Left cardiac atrium (tissue), 4 donors: ENCODE results near the gene CEP63. TPM values are rescaled to one million over a fixed set of nuclear protein-coding genes. Genes with fewer than 3 reads are reported as not detected.
"Not testable (repeated sequence)": the region's sequence is repeated elsewhere in the genome, so short reads cannot be mapped to it uniquely, and the experiment has no call there.

ENCODE experiments used
- ATAC-seq, 2 donors: fragments of 200-7000 bp; cut with Tn5 transposase; one replicate each; pipeline ENCODE4 v1.9.1; 2020; ENCODE audit warnings: mild to moderate bottlenecking in 2 of 2, moderate library complexity in 2 of 2
- DNase-seq: peaks from one replicate; pipeline ENCODE4 v3.0.0-alpha.2; 2020
- intact Hi-C, 2 donors: fragments of 100-400 bp; cut with DNase I; formaldehyde crosslinking; loops; one replicate each; pipeline versions ENCODE4 v1.14.1 to v1.15.1; 2022 to 2023
- total RNA-seq, 2 donors: library from RNA; stranded (reverse); fragmentation: NEBNext Ultra II Directional; extraction: Animal tissue kit (Norgen Biotek cat#: 25700); gene quantifications; one replicate each; pipeline ENCODE4 v1.2.1, GENCODE V29; 2021
- donor health status: DM: no; HTN: yes; CAD: no.
- donor health status: DM: no; HTN: yes; CAD: no; lungs with severe emphysema.
- donor health status: DM: yes; HTN: yes; CAD: no.
- donor health status: Dilated cardiomyopathy.

Gene CEP63
- total RNA-seq, 2 donors from 2014 or later, result 30.2 to 31.7 TPM

DNA sequence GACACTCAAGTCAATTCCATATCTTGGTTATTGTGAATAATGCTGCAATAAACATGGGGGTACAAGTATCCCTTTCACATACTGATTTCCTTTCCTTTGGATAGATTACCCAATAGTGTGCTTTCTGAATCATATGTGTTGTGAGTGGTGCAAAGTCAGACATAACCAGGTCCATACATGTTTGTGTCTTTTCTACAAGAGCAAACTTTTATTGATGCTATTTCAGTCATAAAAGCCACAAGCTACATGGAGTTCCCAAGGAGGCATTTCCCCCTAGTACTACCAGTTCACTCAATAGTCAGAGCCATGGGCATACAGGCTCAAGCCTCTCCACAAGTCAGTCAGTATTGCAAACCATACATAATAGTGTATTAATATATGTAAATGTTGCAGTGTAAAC is 10.1 kb downstream of the CEP63 start:
- intact Hi-C loops, result no loop called here
- no peak for DNase-seq
- peak in 1 of 2 donors; percentile 38 for ATAC-seq

GRCh38 chr3:134496471-134497071 is 10.7 kb downstream of the CEP63 start:
- intact Hi-C loops, result no loop called here
- ATAC-seq (peak in 1 of 2 donors; percentile 52), DNase-seq (no peak)

DNA sequence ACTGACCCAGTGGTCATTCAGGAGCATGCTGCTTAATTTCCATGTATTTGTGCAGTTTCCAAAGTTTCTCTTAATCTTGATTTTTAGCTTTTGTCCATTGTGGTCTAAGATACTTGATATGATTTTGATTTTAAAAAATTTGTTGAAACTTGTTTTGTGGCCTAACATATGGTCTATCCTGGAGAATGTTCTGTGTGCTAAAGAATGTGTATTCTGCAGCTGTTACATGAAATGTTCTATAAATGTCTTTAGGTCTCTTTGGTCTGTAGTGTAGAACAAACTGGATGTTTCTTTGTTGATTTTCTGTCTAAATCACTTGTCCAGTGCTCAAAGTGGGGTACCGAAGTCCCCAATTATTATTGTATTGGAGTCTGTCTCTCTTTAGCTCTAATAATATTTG is 17.4 kb downstream of the CEP63 start:
- intact Hi-C loops, result no loop called here
- ATAC-seq (no peak), DNase-seq (no peak)

- no peak for DNase-seq
- no peak for ATAC-seq
- intact Hi-C loops, result no loop called here
Observed at GRCh38 chr3:134504132-134504531, 18.3 kb downstream of the CEP63 start.

DNA sequence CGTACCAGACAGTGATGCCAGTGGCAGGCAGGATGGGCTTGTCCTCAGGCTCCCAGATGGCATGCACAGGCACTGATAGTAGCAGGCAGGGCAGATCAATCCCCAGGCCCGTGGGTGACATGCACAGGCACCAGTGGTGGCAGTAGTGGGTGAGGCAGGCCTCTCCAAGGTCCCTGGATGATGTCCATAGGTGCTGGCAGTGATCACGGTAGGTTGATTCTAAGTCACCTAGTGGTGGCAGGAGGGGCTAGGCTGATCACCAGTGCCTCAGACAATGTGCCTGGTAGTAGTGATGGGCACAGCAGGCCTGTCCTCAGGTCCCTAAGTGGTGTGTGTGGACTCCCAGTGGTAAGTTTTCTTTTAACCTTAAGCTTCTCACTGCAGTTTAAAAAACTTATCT is 19.6 kb downstream of the CEP63 start:
- DNase-seq, result no peak
- intact Hi-C loops, result no loop called here
- ATAC-seq, result no peak

- DNase-seq, result no peak
- intact Hi-C loops, result no loop called here
- no peak for ATAC-seq
Observed at GRCh38 chr3:134511500-134511899, 25.6 kb downstream of the CEP63 start.

GRCh38 chr3:134516905-134517304 is 31.0 kb downstream of the CEP63 start:
- ATAC-seq (peak; percentile 19 to 21), DNase-seq (no peak)
- intact Hi-C loops, result no loop called here

DNA sequence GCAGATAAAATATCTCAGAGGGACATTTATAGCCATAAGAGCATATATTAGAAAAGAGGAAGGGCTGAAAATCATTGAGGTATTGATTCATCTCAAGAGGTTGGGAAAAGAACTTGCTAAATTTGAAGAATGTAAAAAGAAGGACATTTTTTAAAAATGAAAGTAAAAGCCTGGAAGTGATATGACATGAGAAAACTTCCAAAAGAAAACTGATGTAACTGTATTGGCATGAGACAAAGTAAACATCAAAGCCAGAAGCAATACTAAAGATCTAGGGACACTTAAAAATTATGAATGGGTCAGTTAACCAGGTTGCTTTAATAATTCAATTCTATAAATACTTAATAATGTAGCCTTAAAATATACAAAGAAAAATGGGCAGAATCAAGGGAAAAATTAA is 31.9 kb downstream of the CEP63 start:
- no peak for ATAC-seq
- DNase-seq, result no peak
- intact Hi-C loops, result no loop called here

GRCh38 chr3:134522541-134522940 is 36.7 kb downstream of the CEP63 start:
- ATAC-seq (no peak), DNase-seq (no peak)
- intact Hi-C loops, result no loop called here

DNA sequence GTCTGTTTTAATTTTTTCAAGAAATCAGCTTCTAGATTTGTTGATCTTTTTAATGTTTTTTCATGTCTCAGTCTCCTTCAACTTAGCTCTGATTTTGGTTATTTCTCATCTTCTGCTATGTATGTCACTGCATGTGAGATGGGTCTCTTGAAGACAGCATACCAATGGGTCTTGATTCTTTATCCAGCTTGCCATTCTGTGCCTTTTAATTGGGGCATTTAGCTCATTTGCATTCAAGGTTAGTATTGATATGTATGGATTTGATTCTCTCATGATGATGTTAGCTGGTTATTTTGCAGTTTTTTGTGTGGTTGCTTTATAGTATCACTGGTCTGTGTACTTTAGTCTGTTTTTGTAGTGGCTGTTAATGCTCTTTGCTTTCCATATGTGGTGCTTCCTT is 39.4 kb downstream of the CEP63 start:
- intact Hi-C loops, result no loop called here
- no peak for ATAC-seq

DNA sequence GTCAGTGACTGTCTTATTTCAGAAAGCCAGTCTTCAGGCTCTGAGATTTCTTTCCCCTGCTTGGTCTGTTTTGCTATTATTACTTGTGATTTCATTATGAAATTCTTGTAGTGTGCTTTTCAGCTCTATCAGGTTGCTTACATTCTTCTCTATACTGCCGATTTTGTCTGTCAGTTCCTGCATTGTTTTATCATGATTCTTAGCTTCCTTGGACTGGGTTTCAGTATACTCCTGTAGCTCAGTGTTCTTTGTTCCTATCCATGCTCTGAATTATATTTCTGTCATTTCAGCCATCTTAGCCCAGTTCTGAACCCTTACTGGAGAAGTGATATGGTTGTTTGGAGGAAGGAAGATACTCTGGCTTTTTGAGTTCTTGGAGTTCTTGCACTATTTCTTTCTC is 40.5 kb downstream of the CEP63 start:
- ATAC-seq, result no peak
- no peak for DNase-seq
- intact Hi-C loops, result no loop called here

More for the DNA sequence above, 39.4 kb downstream of the CEP63 start:
- no peak for DNase-seq

DNA sequence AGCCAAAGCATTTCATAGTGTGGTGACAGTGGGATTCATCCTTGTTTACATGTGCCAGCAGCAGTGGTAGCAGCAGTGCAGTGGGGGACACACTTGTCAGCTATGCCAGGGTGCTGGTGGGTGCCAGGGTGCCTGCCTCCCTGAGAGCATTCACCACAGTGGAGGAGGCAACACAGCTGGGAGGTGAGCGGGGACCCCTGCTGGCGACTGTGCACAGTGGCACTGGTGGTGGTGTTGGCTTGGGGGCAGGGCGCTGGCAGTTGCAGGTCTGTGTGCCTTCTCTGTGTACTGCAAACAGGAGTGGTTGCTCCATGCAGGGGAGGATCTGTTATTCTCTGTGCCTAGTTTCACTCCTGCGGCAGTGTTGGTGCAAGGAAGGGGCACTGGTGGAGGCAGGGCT is 41.2 kb downstream of the CEP63 start:
- no peak for DNase-seq
- intact Hi-C loops, result no loop called here

DNA sequence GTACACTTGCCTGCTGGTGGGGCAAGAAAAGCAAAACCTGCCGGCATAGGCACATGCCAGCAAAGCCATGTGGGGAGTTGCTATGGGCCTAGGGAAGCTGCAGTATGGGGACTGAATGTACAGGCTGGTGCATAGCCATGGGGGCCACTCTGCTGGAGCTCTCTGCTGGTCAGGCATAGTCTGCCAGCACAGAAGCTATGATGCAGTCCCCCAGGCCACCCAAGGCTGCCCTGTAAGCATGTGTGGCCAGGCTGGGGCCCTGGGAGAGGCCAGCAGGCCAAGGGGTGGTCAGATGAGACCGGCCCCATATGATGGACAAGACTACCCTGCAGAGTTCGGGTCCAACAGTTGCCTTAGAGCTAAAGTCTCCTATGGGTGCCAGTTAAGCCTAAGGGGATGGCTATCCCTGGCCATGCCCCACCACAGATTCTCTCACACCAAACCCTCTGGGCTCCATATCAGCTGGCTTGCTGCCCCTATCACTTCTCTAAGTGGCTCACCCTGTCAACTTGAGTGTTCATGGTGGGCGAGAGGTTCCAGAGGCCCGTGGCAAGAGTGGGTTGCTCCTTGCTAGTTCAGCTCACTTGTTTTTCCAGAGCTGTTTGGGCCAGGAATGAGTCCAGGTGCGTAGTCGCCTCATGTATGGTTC is 41.8 kb downstream of the CEP63 start:
- ATAC-seq (peak; percentile 78 to 85), DNase-seq (no peak)
- intact Hi-C loops, result no loop called here

More for the DNA sequence above, 41.2 kb downstream of the CEP63 start:
- peak; percentile 38 to 55 for ATAC-seq

GRCh38 chr3:134533493-134533892 is 47.6 kb downstream of the CEP63 start:
- intact Hi-C loops, result no loop called here
- no peak for ATAC-seq
- no peak for DNase-seq

GRCh38 chr3:134535186-134535970 is 49.5 kb downstream of the CEP63 start:
- intact Hi-C loops, result no loop called here
- ATAC-seq (no peak), DNase-seq (no peak)

GRCh38 chr3:134536781-134537180 is 50.9 kb downstream of the CEP63 start:
- no peak for DNase-seq
- peak; percentile 84 to 88 for ATAC-seq
- intact Hi-C loops, result no loop called here

DNA sequence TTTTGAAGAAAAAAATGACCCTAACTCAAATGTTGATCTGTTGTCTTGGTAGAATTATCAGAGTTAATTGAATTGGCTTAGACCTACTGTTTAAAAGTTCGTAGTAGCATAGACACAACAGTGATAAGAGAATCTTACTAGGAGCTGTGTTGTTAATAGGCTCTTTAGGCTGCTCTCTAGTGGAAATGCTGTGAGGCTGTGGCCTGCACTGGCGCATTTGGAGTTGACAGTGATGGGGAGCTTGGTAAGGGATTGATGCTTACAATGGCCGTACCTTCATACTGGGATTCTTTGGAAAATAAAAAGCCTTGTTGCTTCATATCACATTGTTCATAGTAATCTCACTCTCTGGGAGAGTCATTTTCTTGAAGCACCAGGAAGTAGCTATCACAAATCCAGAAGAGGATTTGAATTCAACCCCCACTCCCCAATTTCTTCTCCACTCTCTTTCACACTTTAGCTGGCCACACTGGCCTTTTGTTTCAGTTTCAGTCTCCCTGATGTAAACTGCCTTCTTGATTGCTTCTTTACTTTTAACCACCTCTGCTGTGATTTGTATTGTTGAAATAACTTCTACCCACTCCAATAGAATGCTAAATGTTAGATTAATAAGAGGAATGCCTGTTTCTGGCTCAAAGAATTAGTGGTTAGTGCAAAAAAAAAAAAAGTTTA is 56.6 kb downstream of the CEP63 start:
- no peak for ATAC-seq
- intact Hi-C loops, result no loop called here
- no peak for DNase-seq

- no peak for ATAC-seq
- DNase-seq, result no peak
Observed at GRCh38 chr3:134543113-134543512, 57.3 kb downstream of the CEP63 start.

DNA sequence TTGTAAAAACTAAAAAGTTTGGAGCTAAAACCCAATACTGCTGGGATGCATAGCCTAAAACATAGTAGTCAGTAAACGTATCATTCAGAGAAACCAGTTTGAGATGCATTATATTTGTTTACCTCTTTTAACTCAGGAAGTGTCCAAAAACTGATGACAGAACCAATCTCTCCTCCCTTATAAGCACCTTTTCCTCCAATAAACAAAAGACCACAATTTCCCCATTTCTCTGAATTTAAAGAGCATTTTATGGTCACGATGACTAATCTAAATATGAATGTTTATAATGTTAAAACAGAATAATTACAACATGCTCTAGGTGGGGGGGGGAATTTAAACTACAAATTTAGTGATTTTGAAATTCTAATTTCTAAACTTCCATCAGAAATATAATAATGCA is 58.5 kb downstream of the CEP63 start:
- intact Hi-C loops, result no loop called here
- DNase-seq (no peak), ATAC-seq (no peak)

More at GRCh38 chr3:134543113-134543512, 57.3 kb downstream of the CEP63 start:
- intact Hi-C loops, result no loop called here

DNA sequence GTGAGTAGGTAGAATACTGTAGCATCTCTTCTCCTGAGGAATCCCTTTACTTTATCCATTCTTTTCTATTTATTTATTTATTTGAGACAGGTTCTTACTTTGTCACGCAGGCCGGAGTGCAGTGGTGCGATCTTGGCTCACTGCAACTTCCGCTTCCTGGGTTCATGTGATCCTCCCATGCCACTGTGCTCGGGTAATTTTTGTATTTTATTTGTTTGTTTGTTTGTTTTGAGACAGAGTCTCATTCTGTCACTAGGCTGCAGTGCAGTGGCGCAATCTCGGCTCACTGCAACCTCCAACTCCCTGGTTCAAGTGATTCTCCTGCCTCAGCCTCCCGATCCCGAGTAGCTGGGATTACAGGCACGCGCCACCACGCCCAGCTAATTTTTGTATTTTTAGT is 58.9 kb downstream of the CEP63 start:
- ATAC-seq, intact Hi-C loops, DNase-seq: not testable (repeated sequence)
